HG03159 (cell line): Measurements from ENCODE around the gene CARD19.
A peak's percentile ranks its signal among the peaks of the same experiment; 100 is the strongest.

ENCODE experiments used
- ATAC-seq: cut with Tn5 transposase; IDR thresholded peaks from one replicate; pipeline ENCODE4 v1.9.1; 2021; ENCODE audit warnings: mild to moderate bottlenecking, moderate library complexity; ENCODE audit not compliant: unreplicated experiment

The CARD19 gene

DNA sequence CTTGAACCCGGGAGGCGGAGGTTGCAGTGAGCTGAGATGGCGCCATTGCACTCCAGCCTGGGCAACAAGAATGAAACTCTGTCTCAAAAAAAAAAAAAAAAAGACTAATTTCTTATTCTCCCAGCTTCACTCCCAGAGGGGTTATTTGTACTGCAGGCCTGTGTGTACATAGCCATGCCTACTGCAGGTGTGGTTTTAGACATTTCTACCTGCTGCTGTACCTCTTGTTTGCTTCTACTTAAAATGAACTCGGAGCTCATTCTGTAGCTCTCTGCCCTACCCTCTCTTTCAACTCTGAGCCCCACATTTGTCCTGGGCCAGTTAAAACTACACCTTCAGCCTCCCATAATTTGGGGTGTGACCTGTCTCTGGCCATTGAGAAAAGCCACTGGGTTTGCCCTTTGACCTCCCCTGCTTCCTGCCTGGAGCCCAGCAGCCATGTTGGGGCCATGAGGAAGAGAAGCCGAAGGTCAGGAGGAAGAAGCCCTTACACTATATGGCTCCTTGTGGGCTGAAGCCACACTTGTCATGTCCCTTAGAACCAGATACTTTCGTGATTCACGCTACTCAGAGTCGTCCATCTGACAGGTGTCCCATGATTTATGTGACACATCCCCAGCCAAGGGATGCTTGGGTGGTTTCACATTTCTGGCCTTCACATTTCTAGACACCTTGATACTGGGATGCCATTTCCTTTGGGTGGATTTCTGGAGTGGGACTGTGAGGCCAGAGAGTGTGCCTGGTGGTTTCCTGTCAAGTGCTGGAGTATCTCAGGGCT lies 9.4 kb upstream of the CARD19 start:
- no peak for ATAC-seq

DNA sequence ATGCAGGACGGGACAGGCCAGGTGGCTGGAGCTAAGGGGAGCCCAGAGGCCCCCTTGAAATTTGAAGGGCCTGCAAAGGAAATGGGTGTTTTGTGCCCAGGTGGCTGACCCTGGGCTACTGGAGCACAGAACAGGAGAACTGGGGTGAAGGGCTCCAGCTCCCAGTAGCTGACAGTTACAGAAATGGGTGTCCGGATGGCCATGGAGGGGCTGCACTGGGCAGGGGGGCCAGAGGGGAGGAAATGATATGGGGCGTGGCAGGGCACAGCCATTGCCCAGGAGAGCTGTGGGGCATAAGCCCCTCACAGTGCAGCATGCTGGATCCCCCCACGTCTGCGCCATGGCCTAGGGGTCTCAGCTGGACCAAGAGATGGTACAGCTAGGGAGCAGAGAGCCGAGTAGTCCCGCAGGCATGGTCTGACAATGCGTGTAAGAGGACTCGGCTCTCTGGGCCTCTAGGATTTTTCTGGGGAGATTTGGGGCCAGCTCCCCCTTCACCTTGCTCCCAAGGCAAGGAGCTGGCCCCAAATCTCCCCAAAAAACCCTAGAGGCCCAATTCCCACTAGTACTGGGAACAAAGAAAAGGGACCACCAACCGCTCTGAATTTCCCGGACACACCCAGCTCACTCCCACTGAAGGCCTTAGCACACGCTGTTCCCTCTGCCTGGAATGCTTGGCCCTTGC lies 7.9 kb upstream of the CARD19 start:
- ATAC-seq = no peak

DNA sequence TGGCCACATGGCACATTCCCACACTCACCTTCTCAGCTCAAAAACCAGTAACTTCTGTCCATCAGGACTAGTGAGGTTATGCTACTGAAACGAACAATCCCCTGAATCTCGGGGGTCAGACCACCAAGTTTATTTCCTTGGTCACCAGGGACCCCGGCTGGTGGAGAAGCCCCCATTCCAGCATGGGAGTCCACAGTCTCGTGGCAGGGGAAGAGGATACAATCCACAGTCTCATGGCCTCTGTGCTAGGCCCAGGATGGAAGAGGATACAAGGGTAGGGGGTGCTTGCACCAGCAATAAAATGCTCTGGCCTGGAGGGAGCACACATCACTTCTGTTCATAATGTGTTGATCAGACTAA lies 7.4 kb upstream of the CARD19 start:
- ATAC-seq = no peak

DNA sequence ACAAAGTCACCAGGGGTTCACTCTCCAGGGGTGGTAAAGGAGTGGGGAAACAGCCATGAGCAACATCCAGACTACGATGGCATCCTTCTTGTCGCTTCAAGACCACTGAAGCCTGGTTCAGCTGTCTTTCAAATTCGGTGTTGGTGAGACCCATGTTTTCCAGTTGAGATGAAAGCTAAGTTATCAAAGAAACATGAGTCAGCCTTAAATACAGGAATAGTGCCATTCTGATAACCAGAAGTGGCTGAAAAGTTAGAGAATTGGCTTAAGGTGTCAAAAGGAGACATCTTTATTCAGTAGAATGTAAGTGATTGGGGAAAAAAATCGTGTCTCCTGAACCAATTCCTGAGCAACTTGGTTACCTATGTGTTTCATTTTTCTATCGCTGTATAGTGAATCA lies 7.0 kb upstream of the CARD19 start:
- ATAC-seq = no peak

DNA sequence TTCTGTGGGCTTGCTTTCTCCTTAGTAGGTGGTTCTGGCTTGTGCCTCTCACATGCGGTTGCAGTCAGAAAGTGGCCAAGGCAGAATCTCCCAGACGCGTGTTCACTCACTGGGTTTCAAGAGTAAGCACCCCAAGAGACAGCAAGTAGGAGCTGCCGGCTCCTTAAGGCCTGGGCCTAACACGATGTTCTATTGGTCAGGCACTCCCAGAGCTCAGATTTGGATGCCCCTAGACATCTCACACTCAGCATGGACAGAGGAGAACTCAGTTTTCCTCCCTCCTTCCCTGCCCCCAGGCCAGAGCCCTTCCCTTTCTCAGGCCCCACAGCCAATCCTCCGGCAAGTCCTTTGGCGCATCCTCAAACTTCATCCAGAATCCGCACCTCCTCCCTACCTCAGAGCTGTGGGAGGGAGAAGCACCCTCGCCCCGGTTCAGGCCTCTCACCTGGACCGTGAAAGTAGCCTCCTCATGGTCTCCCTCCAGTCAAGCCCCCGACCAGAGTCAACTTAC lies 6.5 kb upstream of the CARD19 start:
- no peak for ATAC-seq

DNA sequence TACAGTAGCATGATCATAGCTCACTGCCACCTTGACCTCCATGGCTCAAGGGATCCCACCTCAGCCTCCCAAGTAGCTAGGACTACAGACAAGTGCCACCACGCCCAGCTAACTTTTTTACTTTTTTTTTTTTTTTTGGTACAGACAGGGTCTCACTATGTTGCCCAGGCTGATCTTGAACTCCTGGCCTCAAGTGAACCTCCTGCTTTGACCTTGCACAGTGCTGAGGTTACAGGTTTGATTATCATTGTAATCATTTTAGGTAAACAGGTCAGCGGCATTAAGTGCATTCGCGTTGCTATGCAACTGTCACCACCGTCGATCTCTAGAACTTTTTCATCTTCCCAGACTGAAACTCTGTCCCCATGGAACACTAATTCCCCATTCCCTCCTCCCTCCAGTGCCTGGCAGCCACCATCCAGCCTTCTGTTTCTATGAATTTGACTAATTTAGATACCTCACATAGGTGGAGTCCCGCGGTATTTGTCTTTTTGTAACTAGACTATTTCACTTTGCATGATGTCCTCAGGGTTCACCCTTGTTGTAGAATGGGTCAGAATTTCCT lies 5.8 kb upstream of the CARD19 start:
- no peak for ATAC-seq

DNA sequence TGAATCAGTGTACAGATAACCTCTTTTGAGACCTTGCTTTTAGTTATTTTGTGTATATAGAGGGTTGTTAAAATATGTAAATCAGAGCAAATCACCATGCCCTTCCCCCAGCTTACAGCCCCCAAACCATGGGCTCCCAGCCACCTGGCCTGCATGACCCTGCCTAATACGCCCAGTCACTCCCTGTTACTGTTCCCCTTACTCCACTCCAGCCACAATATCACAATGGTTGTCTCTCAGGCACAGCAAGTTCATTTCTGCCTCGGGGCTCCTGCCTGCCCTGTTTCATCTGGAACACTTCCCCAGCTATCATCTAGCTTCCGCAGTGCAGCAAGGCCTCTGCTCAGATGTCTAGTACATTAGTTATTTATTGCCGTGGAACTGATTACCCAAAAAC lies 5.0 kb upstream of the CARD19 start:
- ATAC-seq = no peak

DNA sequence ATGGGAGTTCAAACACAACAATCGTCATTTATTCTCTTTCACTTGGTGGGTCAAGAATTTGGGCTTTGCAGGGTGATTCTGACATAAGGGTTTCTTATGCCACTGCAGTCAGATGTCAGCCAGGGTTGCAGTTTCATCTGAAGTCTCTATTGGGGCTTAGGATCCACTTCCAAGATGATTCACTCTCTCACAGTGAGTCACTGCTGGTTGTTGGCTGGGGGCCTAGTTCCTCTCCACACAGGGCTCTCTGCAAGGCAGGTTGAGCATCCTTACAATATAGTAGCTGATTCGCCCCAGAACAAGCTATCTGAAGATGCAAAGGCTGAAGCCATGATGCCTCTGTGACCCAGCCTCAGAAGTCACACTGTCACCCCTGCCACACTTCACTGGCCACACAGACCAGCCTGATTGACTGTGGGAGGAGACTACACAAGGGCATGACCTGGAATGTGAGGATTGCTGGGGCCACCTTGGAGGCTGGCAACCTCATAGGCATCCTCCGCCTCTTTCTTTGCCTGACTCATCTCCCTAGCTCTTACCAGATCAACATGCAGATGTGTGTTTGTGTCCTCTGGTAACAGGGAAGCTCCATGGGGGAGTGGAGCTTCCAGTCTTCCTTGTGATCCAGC lies 4.5 kb upstream of the CARD19 start:
- ATAC-seq = no peak

DNA sequence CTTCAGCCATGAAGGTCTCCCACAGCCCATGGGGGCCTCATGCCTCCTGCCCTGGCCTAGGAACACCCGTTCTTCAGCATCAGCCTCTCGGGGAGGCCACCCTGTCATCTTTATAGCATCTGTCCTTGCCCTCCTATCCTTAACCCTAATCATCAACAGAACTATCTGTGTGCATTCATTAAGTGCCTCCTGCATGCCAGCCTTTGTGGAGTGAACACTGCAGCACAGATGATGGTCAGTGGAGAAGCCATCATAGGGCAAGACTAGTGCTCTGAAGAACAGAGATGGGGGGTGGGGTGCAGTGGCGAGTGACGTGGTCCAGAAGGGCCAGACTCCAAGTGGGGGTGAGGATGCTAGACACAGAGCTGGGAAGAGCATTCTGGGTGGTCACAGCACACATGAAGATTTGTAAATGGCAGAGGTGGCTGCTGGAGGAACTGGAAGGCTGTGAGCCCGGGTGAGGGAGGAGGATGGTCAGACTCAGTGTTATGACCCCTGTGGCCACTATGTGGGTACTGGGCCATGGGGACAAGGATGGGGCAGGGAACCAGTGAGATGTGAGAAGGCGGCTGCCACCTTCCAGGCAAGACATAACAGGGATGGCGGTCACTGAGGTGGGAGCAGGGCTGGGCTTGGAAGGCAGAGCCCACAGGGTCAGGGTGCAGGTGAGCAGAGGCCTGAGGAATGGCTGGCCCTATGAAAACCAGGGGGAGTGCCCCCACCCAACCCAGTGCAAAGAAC lies 3.6 kb upstream of the CARD19 start:
- ATAC-seq = no peak

DNA sequence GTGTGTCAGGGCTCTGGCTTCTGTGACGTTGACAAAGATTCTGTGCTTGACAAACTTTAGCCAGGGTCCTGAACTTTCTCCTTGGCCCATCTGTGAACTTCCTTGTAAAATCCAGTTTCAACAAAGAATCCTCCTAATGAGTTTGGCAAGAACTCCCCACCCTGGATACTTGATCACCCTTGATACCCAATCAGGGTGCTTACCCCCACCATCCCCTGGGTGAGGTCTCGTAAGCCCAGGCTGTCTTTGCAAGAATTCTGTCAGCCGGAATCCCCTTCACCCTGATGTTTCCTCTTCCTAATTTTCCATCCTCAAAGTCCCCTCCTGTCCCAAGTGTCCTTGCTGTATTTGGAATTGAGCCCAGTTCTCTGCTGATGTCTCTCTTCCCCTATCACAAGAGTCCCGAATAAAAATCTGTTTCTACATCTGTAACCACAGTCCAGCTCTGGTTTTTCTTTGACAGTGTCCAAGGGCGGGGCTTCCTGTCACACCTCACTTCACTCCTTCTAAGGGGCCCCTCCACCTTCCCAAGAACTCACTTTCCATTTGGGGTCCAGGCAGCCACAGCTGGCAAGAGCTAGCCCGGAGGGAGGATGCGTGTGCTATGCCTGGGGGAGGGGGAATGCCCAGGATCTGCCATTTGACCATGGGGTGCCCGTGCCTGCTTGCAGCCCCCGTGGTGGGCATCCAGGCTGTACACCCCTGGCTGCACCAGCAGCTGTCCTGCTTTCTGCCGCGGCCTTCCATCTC lies 2.7 kb upstream of the CARD19 start:
- ATAC-seq = no peak

DNA sequence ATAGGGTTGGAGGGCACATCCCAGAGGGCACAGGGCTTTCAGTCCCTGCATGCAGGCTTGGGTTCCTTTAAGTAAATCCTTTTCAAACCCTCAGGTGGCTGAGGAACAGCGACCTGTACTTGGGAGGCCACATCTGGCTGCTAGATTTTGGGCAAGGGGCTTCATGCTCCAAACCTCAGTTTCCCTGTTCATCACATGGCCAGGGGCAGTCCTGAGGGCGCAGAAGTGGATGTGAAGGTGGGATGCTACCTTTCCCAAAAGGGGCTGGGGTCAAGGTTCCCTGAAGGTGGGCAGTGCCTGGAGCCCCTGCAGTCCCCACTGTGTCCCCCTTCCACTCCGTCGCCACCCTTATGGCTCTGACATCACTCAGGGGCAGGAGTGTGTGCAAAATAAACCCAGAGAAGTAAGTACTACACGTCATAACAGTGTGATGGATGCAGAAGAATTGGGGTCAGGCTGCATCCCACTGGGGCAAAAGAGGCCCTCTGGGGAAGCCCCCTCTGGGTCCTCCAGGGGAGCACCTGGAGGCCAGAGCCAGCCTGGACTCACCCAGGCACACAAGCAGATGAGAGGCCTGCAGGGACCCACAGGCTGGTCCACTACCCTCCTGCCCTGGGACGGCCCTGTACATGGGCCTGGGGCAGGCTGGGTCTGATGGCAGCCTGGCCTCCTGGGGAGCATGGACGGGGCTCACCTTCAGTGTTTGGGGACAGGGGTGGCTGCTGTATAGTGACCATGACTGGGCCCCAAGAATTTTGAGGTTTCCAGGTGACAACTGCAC lies 1.9 kb upstream of the CARD19 start:
- no peak for ATAC-seq

DNA sequence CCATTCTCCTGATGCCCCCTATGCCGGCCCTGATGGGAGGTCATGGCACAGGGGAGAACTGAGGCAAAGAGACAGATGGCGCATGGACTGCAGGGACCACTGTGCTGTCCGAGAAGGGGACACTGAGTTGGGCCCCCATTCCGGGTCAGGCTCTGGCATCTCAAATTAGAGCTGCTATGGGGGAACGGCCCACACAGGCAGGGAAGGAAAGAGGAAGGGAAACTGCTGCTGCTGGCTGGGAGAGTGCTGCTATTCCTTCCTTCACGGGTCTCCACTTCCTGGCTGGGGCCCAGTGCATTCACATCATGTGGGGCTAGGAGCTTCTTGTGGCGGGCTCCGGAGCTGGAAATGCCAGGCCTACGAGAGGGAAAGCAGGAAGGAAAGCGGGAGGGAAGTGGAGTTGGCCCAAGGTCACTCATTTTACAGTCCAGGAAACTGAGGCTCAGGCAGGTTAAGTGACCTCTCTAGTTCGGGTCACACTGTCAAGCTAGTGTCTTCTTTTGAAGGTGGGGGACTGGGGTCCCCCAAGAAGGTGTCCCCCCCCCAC lies 1.3 kb upstream of the CARD19 start:
- ATAC-seq = no peak

DNA sequence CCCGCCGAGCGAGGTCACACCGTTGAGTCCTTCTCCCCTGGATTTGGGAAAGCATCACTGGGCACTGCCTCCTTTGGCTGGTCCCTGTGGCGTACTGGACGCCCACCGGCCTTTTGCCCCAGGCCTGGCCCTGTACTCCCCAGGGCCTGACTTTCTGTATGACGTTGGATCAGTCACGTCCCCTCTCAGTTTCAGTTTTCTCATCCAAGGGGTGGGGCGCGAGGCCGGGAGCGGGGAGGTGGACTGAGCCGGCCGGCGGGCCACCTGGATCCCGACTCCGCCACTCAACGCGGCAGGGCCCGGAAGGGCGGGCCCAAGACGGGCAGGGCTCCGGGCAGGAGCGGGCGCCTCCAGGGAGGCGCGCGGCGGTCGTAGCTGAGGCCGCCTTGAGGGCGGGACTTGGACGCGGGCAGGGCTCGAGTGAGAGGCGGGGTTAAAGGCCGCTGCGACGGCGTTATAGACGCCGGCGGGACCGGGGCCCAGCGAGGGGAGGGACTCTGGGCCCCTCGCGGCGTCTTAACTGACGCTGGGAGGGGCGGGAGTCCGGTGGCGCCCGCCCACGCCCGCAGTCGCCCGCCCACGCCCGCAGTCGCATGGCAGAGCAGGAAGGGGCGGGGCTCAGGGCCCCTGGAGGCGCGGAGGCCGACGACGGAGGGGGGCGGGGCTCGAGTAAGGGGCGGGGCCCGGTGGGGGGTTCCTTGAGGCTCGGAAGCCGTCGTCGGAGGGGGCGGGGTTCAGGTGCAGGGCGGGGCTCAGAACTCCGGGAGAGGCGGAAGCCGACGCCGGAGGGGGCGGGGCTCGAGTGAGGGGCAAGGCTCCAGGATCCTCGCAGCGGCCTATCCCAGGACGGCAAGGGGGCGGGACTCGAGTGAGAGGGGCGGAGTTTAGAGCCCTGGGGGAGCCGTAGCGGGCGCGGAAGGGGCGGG lies 549 bp upstream of the CARD19 start:
- peak; percentile 53 for ATAC-seq

DNA sequence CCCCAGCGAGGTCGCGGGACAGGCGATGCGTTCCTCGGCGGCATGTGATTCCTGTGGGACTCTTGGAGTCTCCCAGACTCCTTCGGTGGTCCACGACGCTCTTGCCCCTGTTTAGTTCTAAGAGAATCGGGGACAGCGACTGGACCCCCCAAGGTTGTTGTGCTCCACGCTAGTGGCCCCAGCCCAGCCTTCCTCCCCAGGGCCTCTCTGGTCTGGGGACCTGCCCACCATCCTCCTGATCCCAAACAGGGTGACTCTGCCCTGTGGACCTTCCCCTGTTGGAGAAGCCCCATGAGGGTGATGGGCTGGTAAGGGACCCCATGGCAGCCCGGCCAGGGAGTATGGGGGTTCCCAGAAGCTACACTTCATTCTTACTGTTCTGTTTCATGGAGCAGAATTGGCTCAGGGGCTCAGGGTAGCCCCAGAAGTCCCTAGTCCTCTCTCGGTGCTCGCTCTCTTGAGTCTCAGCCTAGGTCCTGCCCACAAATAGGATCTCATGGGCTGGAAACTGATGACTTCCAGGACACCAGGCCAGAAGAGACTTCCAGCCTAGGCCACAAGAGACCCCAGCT lies 880 bp downstream of the CARD19 start:
- ATAC-seq = no peak

DNA sequence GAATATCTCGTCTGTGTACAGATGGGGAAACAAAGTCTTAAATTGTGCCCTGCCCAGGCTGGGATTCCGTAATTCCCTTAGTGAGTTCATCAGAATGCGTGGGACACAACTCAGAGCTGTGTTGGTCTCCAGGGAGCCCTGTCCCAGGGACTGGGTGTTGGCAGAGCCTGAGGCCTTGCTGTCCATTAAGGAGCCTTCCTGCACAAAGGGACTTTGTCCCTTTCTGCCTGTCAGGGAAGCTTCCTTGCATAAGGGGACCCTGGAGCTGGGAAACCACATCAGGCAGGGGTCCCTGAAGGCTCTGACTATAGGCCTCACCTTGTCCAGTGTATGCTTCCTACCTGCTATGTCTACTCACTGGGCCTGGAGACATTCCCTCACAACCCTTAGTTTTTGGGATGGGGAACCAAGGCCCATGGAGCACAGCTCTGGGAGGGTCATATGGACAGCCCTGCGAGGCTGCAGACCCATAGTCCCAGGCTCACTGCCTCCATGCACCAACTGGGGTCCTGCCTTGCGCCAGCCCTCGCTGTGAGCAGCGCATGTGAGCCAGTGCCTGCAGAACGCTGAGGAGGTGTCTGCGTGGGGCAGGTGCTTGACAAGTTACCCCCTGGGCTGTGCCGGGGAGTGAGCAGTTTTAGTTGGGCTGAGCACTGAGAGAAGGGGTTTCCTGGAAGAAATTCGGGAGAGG lies 1.6 kb downstream of the CARD19 start:
- ATAC-seq = no peak

DNA sequence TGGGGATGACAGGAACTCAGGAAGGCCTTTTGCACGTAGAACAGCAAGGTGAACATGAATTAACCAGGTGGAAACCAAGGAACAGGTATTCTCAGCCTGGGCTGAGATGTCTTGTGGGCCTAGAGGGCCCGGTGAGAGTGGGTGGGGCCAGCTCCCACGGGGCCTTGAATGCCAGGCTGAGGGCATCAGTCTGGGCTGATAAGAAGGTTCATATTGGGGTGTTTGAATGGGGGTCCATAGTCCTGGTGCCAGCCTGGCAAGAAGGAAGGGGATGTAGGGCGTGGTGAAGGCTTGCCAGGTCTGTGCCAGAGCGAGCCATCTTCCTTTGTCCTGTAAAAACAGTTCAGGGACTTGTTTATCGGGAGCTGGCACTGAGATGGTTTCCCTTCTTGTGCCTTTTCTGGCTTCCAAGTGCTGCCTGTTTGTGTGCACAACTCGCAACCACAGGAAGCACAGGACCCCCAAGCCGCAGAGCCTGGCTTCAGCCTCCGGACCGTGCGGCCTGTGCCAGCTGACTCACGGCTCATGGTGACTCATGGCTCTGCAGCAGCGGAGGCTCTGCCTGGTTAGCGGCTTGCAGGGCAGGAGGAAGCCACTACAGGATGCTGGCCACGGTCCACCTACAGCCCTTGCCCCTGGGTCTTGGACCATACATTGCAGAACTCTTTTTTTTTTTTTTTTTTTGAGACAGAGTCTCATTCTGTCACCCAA lies 2.4 kb downstream of the CARD19 start:
- ATAC-seq = no peak
